Motor neuron (in vitro differentiated cells): Measurements from ENCODE around the gene DOCK1. TPM values are rescaled to one million over a fixed set of nuclear protein-coding genes. Genes with fewer than 3 reads are reported as not detected.

Source experiments
- ATAC-seq, 8 experiments: fragments of 200-7000 bp; cut with Tn5 transposase; replicated peaks in 6 of 8; 2 replicates each; pipeline ENCODE4 v1.8.0; 2021; ENCODE audit warnings: mild to moderate bottlenecking in 8 of 8, moderate library complexity in 8 of 8
- H3K27ac ChIP-seq, 2 donors: fragments of 250-450 bp; sonication (Bioruptor Pico); 2 replicates each; pipeline ENCODE4 v1.9.0; 2021; ENCODE audit warnings: antibody characterized with exemption in 2 of 2, mild to moderate bottlenecking in 2 of 2, moderate library complexity in 1 of 2
- H3K4me1 ChIP-seq, 2 donors: fragments of 250-450 bp; sonication (Bioruptor Pico); replicated peaks in 1 of 2; 2 replicates each; pipeline ENCODE4 v1.6.1; 2021; ENCODE audit warnings: antibody characterized with exemption in 2 of 2, mild to moderate bottlenecking in 2 of 2, moderate library complexity in 1 of 2
- H3K4me3 ChIP-seq, 5 donors: fragments of 250-450 bp; sonication (Bioruptor Pico); 2 replicates each; pipeline ENCODE4 v1.9.0; 2021; ENCODE audit warnings: antibody characterized with exemption in 5 of 5, mild to moderate bottlenecking in 5 of 5, moderate library complexity in 4 of 5
- WGBS, 10 experiments: fragments of 450-650 bp; shearing (Covaris generic); methylation state at CpG; one replicate each; pipeline ENCODE4 v1.0.0; 2022; 5-methylcytosine and 5-hydroxymethylcytosine counted together
- in situ Hi-C, 9 experiments: fragments of 400-800 bp; cut with MboI; loops; one replicate each; pipeline ENCODE4 v1.15.0; 2021; ENCODE audit warnings: low sequenced_read_pairs in 9 of 9, low pct_unique_long_range_greater_than_20kb in 2 of 9; ENCODE audit not compliant: unreplicated experiment in 9 of 9
- total RNA-seq, 8 experiments: library from RNA; unstranded; fragments of 300-600 nt; gene quantifications; 2 replicates each; pipeline versions ENCODE4 v1.2.3 to v1.2.4, GENCODE V29; 2022

DOCK1 gene
- total RNA-seq, 8 experiments from 2014 or later = 8.8 to 85.4 (median 23.0) TPM

- Histone ChIP-seq H3K4me3 (no peak overlapping the region), H3K27ac (no peak overlapping the region), H3K4me1 (peaks cover 25 to 43% of the 10 kb centered on the region in 2 donors)
- no peak for ATAC-seq
- in situ Hi-C loops = no loop called here
- WGBS, 10 experiments = 60 to 100% (median 96%) methylated on average over 1 to 2 of the region's 9 CpGs; no CpG with 5 or more reads in 6 of the 10 experiments
Observed at GRCh38 chr10:127027786-127028185, 122.6 kb downstream of the DOCK1 start.

- Histone ChIP-seq H3K4me1 (peaks cover 30 to 50% of the 10 kb centered on the region in 2 donors), H3K27ac (no peak overlapping the region), H3K4me3 (no peak overlapping the region)
- no peak for ATAC-seq
- WGBS, 10 experiments = 80 to 100% (median 100%) methylated on average over 1 to 5 of the region's 8 CpGs; no CpG with 5 or more reads in 5 of the 10 experiments
- in situ Hi-C loops = no loop called here
Observed at GRCh38 chr10:127028556-127028955, 123.3 kb downstream of the DOCK1 start.

- Histone ChIP-seq H3K4me1 (peaks cover 30 to 50% of the 10 kb centered on the region in 2 donors), H3K4me3 (no peak overlapping the region), H3K27ac (no peak overlapping the region)
- in situ Hi-C loops = no loop called here
- 95 to 100% (median 100%) methylated on average over 1 to 4 of the region's 8 CpGs; no CpG with 5 or more reads in 7 of the 10 experiments for WGBS, 10 experiments
- no peak for ATAC-seq
Observed at GRCh38 chr10:127029061-127029460, 123.8 kb downstream of the DOCK1 start.

GRCh38 chr10:127033216-127034033 is 128.2 kb downstream of the DOCK1 start:
- peak in 5 of 8 experiments; percentile 64 to 80 (median 73) for ATAC-seq
- H3K27ac ChIP-seq = no peak overlapping the region
- in situ Hi-C loops = no loop called here
- H3K4me1 ChIP-seq = peaks cover 32 to 50% of the 10 kb centered on the region in 2 donors
- no peak overlapping the region for H3K4me3 ChIP-seq
- 60 to 100% (median 85%) methylated on average over 1 to 10 of the region's 12 CpGs for WGBS, 10 experiments

GRCh38 chr10:127034034-127034633 is 128.9 kb downstream of the DOCK1 start:
- no peak overlapping the region for H3K4me3 ChIP-seq
- peaks cover 35 to 50% of the 10 kb centered on the region in 2 donors for H3K4me1 ChIP-seq
- 80 to 100% (median 97%) methylated on average over 1 to 5 of the region's 7 CpGs; no CpG with 5 or more reads in 1 of the 10 experiments for WGBS, 10 experiments
- ATAC-seq = peak in 7 of 8 experiments; percentile 24 to 83 (median 50)
- in situ Hi-C loops = no loop called here
- no peak overlapping the region for H3K27ac ChIP-seq

- Histone ChIP-seq H3K4me1 (peaks cover 35 to 50% of the 10 kb centered on the region in 2 donors), H3K27ac (no peak overlapping the region), H3K4me3 (no peak overlapping the region)
- 75 to 100% (median 100%) methylated on average over 1 to 3 of the region's 5 CpGs; no CpG with 5 or more reads in 2 of the 10 experiments for WGBS, 10 experiments
- ATAC-seq = peak in 5 of 8 experiments; percentile 48 to 72 (median 62)
- in situ Hi-C loops = no loop called here
Observed at GRCh38 chr10:127034790-127035189, 129.6 kb downstream of the DOCK1 start.

GRCh38 chr10:127035827-127036226 is 130.6 kb downstream of the DOCK1 start:
- ATAC-seq = no peak
- H3K4me1 ChIP-seq = peaks cover 34 to 46% of the 10 kb centered on the region in 2 donors
- no peak overlapping the region for H3K27ac ChIP-seq
- WGBS, 10 experiments = 79 to 100% (median 96%) methylated on average over 1 to 4 of the region's 4 CpGs; no CpG with 5 or more reads in 2 of the 10 experiments
- in situ Hi-C loops = no loop called here
- H3K4me3 ChIP-seq = no peak overlapping the region

GRCh38 chr10:127036987-127037386 is 131.8 kb downstream of the DOCK1 start:
- H3K4me1 ChIP-seq = peaks cover 34 to 43% of the 10 kb centered on the region in 2 donors
- in situ Hi-C loops = no loop called here
- no peak for ATAC-seq

GRCh38 chr10:127039435-127039834 is 134.2 kb downstream of the DOCK1 start:
- no peak overlapping the region for H3K27ac ChIP-seq
- no peak overlapping the region for H3K4me3 ChIP-seq
- ATAC-seq = no peak
- in situ Hi-C loops = no loop called here
- 83 to 100% (median 96%) methylated on average over 1 to 6 of the region's 8 CpGs; no CpG with 5 or more reads in 2 of the 10 experiments for WGBS, 10 experiments
- peaks cover 25 to 42% of the 10 kb centered on the region in 2 donors for H3K4me1 ChIP-seq

More at GRCh38 chr10:127036987-127037386, 131.8 kb downstream of the DOCK1 start:
- no peak overlapping the region for H3K4me3 ChIP-seq
- H3K27ac ChIP-seq = no peak overlapping the region
- WGBS, 10 experiments = 85 to 100% (median 100%) methylated on average over 1 to 4 of the region's 4 CpGs; no CpG with 5 or more reads in 3 of the 10 experiments

- in situ Hi-C loops = no loop called here
Observed at GRCh38 chr10:127040756-127041155, 135.5 kb downstream of the DOCK1 start.

GRCh38 chr10:127041552-127041951 is 136.3 kb downstream of the DOCK1 start:
- 0 to 81% (median 52%) methylated on average over 1 to 6 of the region's 6 CpGs; no CpG with 5 or more reads in 3 of the 10 experiments for WGBS, 10 experiments
- ATAC-seq = peak in 7 of 8 experiments; percentile 52 to 80 (median 61)
- H3K4me3 ChIP-seq = no peak overlapping the region
- H3K27ac ChIP-seq = no peak overlapping the region
- H3K4me1 ChIP-seq = peaks cover 19 to 34% of the 10 kb centered on the region in 2 donors
- in situ Hi-C loops = no loop called here

More at GRCh38 chr10:127040756-127041155, 135.5 kb downstream of the DOCK1 start:
- Histone ChIP-seq H3K27ac (no peak overlapping the region), H3K4me1 (peaks cover 19 to 34% of the 10 kb centered on the region in 2 donors), H3K4me3 (no peak overlapping the region)
- 88 to 100% (median 95%) methylated on average over 2 to 4 of the region's 4 CpGs; no CpG with 5 or more reads in 2 of the 10 experiments for WGBS, 10 experiments
- no peak for ATAC-seq

- in situ Hi-C loops = no loop called here
- WGBS, 10 experiments = 20 to 94% (median 87%) methylated on average over 1 to 8 of the region's 9 CpGs
Observed at GRCh38 chr10:127043301-127043700, 138.1 kb downstream of the DOCK1 start.

GRCh38 chr10:127044186-127044585 is 139.0 kb downstream of the DOCK1 start:
- ATAC-seq = peak in 5 of 8 experiments; percentile 26 to 64 (median 48)
- peaks cover 13 to 34% of the 10 kb centered on the region in 2 donors for H3K4me1 ChIP-seq
- 76 to 100% (median 87%) methylated on average over 1 to 7 of the region's 8 CpGs; no CpG with 5 or more reads in 1 of the 10 experiments for WGBS, 10 experiments
- in situ Hi-C loops = no loop called here
- H3K4me3 ChIP-seq = no peak overlapping the region
- no peak overlapping the region for H3K27ac ChIP-seq

More at GRCh38 chr10:127043301-127043700, 138.1 kb downstream of the DOCK1 start:
- ATAC-seq = peak in 5 of 8 experiments; percentile 25 to 62 (median 48)
- Histone ChIP-seq H3K4me3 (no peak overlapping the region), H3K4me1 (peaks cover 16 to 34% of the 10 kb centered on the region in 2 donors), H3K27ac (no peak overlapping the region)
